Right kidney (tissue), 1 donor: ENCODE data around the gene CIDEC.
"Not testable (repeated sequence)": the region's sequence is repeated elsewhere in the genome, so short reads cannot be mapped to it uniquely, and the experiment has no call there.

Source experiments
- DNase-seq: peaks from one replicate; pipeline ENCODE4 v3.0.0-alpha.2; 2016

CIDEC gene

GRCh38 chr3:9901967-9902366 lies 21.9 kb upstream of the CIDEC start:
- DNase-seq: no peak

GRCh38 chr3:9900965-9901415 lies 20.9 kb upstream of the CIDEC start:
- not testable (repeated sequence) for DNase-seq

GRCh38 chr3:9899289-9899791 lies 19.3 kb upstream of the CIDEC start:
- no peak for DNase-seq

GRCh38 chr3:9898467-9899241 lies 18.6 kb upstream of the CIDEC start:
- no peak for DNase-seq

- peak; percentile 35 for DNase-seq
Observed at GRCh38 chr3:9897408-9898372, 17.6 kb upstream of the CIDEC start.

- not testable (repeated sequence) for DNase-seq
Observed at GRCh38 chr3:9896755-9897407, 16.8 kb upstream of the CIDEC start.

- DNase-seq: not testable (repeated sequence)
Observed at GRCh38 chr3:9895715-9896114, 15.7 kb upstream of the CIDEC start.

- DNase-seq: no peak
Observed at GRCh38 chr3:9893739-9894138, 13.7 kb upstream of the CIDEC start.

- no peak for DNase-seq
Observed at GRCh38 chr3:9891072-9891622, 11.1 kb upstream of the CIDEC start.

GRCh38 chr3:9890249-9891071 lies 10.4 kb upstream of the CIDEC start, which contains the start of gene JAGN1:
Gene JAGN1, plus strand, starts transcription at chr3:9890610. Its CDS starts 113 bp downstream, at chr3:9890723.
- DNase-seq: peak; percentile 98

GRCh38 chr3:9889405-9889804 lies 9.4 kb upstream of the CIDEC start:
- DNase-seq: no peak

- no peak for DNase-seq
Observed at GRCh38 chr3:9888540-9888939, 8.5 kb upstream of the CIDEC start.

GRCh38 chr3:9887480-9887879 lies 7.4 kb upstream of the CIDEC start:
- no peak for DNase-seq

- no peak for DNase-seq
Observed at GRCh38 chr3:9886328-9886727, 6.3 kb upstream of the CIDEC start.

GRCh38 chr3:9884555-9885165 lies 4.6 kb upstream of the CIDEC start:
- DNase-seq: no peak

GRCh38 chr3:9883706-9884554 lies 3.9 kb upstream of the CIDEC start:
- DNase-seq: no peak

GRCh38 chr3:9881441-9881840 lies 1.4 kb upstream of the CIDEC start:
- DNase-seq: no peak

GRCh38 chr3:9878700-9879099 lies 1.4 kb downstream of the CIDEC start:
- DNase-seq: no peak

- DNase-seq: no peak
Observed at GRCh38 chr3:9876991-9877390, 3.1 kb downstream of the CIDEC start.

GRCh38 chr3:9876255-9876654 lies 3.8 kb downstream of the CIDEC start:
- not testable (repeated sequence) for DNase-seq
